Keratinocyte (primary cell): ENCODE results near the gene UMODL1. TPM values are rescaled to one million over a fixed set of nuclear protein-coding genes. Genes with fewer than 3 reads are reported as not detected.
"Not testable (repeated sequence)": the region's sequence is repeated elsewhere in the genome, so short reads cannot be mapped to it uniquely, and the experiment has no call there.

Experiments
- DNase-seq: peaks from one replicate; pipeline ENCODE4 v3.0.0-alpha.2; 2011; ENCODE audit warnings: low read depth, missing footprints, low spot score
- FAIRE-seq: peaks from 2 replicates; lab custom pipeline; 2011; peaks lifted over from hg19 to GRCh38; lab: Jason Lieb, UNC
- H2AFZ ChIP-seq: 2 replicates; pipeline ENCODE4 v1.6.0; 2012; ENCODE audit warnings: low read length, control low read depth, inconsistent platforms; ENCODE audit not compliant: control insufficient read depth
- H3K27ac ChIP-seq: 2 replicates; pipeline ENCODE4 v1.5.1; 2011; ENCODE audit warnings: low read length; ENCODE audit not compliant: control insufficient read depth, insufficient read depth
- H3K27me3 ChIP-seq: 3 replicates; pipeline ENCODE4 v1.6.0; 2011; ENCODE audit warnings: low read length; ENCODE audit not compliant: control insufficient read depth, insufficient read depth; ENCODE audit errors: extremely low read depth
- H3K36me3 ChIP-seq, 2 experiments: 2 replicates in 1 of 2; 3 replicates in 1 of 2; pipeline ENCODE4 v1.5.1; 2011; ENCODE audit warnings: low read length in 2 of 2, mild to moderate bottlenecking in 1 of 2; ENCODE audit not compliant: control insufficient read depth in 2 of 2, insufficient read depth in 2 of 2; ENCODE audit errors: extremely low read depth in 1 of 2
- H3K4me1 ChIP-seq: 3 replicates; pipeline ENCODE4 v1.5.1; 2011; ENCODE audit warnings: low read length; ENCODE audit not compliant: control insufficient read depth, insufficient read depth; ENCODE audit errors: extremely low read depth
- H3K4me2 ChIP-seq: 3 replicates; pipeline ENCODE4 v1.6.0; 2011; ENCODE audit warnings: low read depth, low read length; ENCODE audit not compliant: control insufficient read depth, insufficient read depth; ENCODE audit errors: extremely low read depth
- H3K4me3 ChIP-seq, 3 experiments: fragments of 200-600 bp in 1 of 3; sonication (generic) in 1 of 3; 2 replicates in 2 of 3; 3 replicates in 1 of 3; pipeline ENCODE4 v1.5.1; 2011 to 2016; ENCODE audit warnings: low read length in 3 of 3, mild to moderate bottlenecking in 3 of 3, control low read depth in 2 of 3, inconsistent platforms in 1 of 3, low read depth in 1 of 3, mixed read lengths in 1 of 3, mixed run types in 1 of 3, moderate library complexity in 1 of 3; ENCODE audit not compliant: control insufficient read depth in 2 of 3, insufficient read depth in 2 of 3; ENCODE audit errors: extremely low read depth in 1 of 3
- H3K79me2 ChIP-seq: 2 replicates; pipeline ENCODE4 v1.6.0; 2012; ENCODE audit warnings: low read length; ENCODE audit not compliant: control insufficient read depth, insufficient read depth
- H3K9ac ChIP-seq: 3 replicates; pipeline ENCODE4 v1.6.0; 2011; ENCODE audit warnings: low read length; ENCODE audit not compliant: control insufficient read depth, insufficient read depth; ENCODE audit errors: extremely low read depth
- H3K9me1 ChIP-seq: 3 replicates; pipeline ENCODE4 v1.6.0; 2011; ENCODE audit warnings: low read length; ENCODE audit not compliant: control insufficient read depth, insufficient read depth; ENCODE audit errors: extremely low read depth
- H3K9me3 ChIP-seq: 2 replicates; pipeline ENCODE4 v1.5.1; 2012; ENCODE audit warnings: low read depth, low read length; ENCODE audit not compliant: control insufficient read depth
- H4K20me1 ChIP-seq: 3 replicates; pipeline ENCODE4 v1.6.0; 2011; ENCODE audit warnings: low read length; ENCODE audit not compliant: control insufficient read depth, insufficient read depth; ENCODE audit errors: extremely low read depth
- EZH2 ChIP-seq: IDR thresholded peaks from one replicate; pipeline ENCODE4 v1.6.1; 2012; ENCODE audit warnings: inconsistent platforms, mild to moderate bottlenecking, low read length, moderate library complexity
- dilution Hi-C: fragments of 300-500 bp; cut with MboI; formaldehyde crosslinking; loops from one replicate; pipeline ENCODE4 v1.7.0; 2020; ENCODE audit warnings: low sequenced_read_pairs; ENCODE audit not compliant: extremely low pct_ligation_motif_present
- polyA plus RNA-seq, 5 experiments: library from polyadenylated mRNA; depleted of rRNA in 3 of 5; stranded (reverse) in 3 of 5; stranded (forward) in 1 of 5; unstranded in 1 of 5; fragments of >200 nt; gene quantifications; 1 replicate in 1 of 5; 2 replicates in 3 of 5; 3 replicates in 1 of 5; pipeline versions ENCODE4 v1.2.1 to v1.2.3, GENCODE V29; 2011 to 2012; ENCODE audit warnings: missing spikeins in 2 of 5, low read depth in 1 of 5, low replicate concordance in 1 of 5
- TF ChIP-seq, protein P1 (sequence below), 3 experiments: IDR thresholded peaks in 1 of 3; conservative IDR thresholded peaks in 1 of 3; optimal IDR thresholded peaks in 1 of 3; 2 replicates in 2 of 3; 3 replicates in 1 of 3; pipeline versions ENCODE3 to v1.5.1; 2011; ENCODE audit warnings: low read length in 3 of 3, mild to moderate bottlenecking in 3 of 3, moderate library complexity in 2 of 3, control low read depth in 1 of 3, inconsistent platforms in 1 of 3; ENCODE audit not compliant: insufficient read depth in 2 of 3; ENCODE audit errors: extremely low read depth in 1 of 3

UMODL1 gene
- polyA plus RNA-seq, 1 donor (not counting 4 experiments of a cell fraction or from before 2014, with no cell fraction given), result 0.03 TPM

DNA sequence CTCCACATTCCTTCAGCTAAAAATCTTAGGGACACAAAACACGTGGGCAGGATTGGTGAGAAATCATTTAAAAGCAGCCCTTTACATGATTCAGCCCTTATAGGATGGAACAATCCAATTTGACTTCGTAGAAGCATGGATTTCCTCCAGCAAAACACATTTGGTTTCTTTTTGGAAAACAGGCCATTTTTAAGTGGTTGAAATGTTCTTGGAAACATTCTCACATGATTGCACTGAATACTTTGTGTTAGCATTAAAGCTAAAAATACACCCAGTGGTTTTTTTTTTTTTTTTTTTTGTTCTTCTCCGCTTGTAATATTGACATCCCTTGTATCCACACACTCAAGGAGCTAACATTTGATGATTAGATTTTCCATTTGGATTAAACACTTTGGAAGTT lies 105.7 kb downstream of the UMODL1 start:
- no peaks in the 10 kb centered on the region for H3K9me3 ChIP-seq
- H2AFZ ChIP-seq, result no peak overlapping the region
- DNase-seq (no peak), FAIRE-seq (no peak)
- no peaks in the 10 kb centered on the region for H3K27me3 ChIP-seq
- H3K4me1 ChIP-seq, result peaks cover under 1% of the 10 kb centered on the region
- H3K4me3 ChIP-seq, result no peak overlapping the region
- no peaks in the 10 kb centered on the region for H3K36me3 ChIP-seq
- TF ChIP-seq EZH2, result no peak
- TF ChIP-seq, protein P1, sequence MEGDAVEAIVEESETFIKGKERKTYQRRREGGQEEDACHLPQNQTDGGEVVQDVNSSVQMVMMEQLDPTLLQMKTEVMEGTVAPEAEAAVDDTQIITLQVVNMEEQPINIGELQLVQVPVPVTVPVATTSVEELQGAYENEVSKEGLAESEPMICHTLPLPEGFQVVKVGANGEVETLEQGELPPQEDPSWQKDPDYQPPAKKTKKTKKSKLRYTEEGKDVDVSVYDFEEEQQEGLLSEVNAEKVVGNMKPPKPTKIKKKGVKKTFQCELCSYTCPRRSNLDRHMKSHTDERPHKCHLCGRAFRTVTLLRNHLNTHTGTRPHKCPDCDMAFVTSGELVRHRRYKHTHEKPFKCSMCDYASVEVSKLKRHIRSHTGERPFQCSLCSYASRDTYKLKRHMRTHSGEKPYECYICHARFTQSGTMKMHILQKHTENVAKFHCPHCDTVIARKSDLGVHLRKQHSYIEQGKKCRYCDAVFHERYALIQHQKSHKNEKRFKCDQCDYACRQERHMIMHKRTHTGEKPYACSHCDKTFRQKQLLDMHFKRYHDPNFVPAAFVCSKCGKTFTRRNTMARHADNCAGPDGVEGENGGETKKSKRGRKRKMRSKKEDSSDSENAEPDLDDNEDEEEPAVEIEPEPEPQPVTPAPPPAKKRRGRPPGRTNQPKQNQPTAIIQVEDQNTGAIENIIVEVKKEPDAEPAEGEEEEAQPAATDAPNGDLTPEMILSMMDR (optimal IDR thresholded peaks at IDR 0.05 in 1 of 3, IDR thresholded peaks at IDR 0.05 in 1 of 3, conservative IDR thresholded peaks at IDR 0.05 in 1 of 3; ENCODE audit: extremely low read depth in 1 of 3, insufficient read depth in 2 of 3, low read length in 3 of 3), result no peak
- no peaks in the 10 kb centered on the region for H3K9me1 ChIP-seq
- no peak overlapping the region for H3K4me2 ChIP-seq
- H3K27ac ChIP-seq, result no peak overlapping the region
- H4K20me1 ChIP-seq, result no peaks in the 10 kb centered on the region
- no peaks in the 10 kb centered on the region for H3K79me2 ChIP-seq
- dilution Hi-C loops, result no loop called here
- H3K9ac ChIP-seq, result no peak overlapping the region

DNA sequence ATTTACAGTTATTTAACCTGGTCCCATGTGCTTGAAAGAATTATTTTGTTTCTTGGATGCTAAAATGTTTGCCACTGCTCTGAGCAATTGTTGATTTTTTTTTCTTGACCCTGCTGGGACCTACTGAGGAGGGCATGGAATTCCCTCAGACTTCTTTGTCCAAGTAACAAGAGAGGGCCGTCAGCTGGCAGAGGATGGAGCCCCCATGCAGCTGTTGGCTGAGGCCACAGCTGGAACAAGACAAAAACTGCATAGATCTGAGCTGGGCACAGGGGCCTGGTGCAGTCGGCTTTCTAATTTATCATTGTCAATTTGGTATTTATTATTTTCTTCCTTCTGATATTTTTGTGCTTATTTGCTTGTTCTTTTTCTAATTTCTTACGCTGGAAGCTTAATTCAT lies 108.2 kb downstream of the UMODL1 start:
- H3K9me3 ChIP-seq, result no peaks in the 10 kb centered on the region
- H2AFZ ChIP-seq, result no peak overlapping the region
- H3K9ac ChIP-seq, result no peak overlapping the region
- no peak overlapping the region for H3K4me3 ChIP-seq
- no peak for FAIRE-seq
- dilution Hi-C loops, result no loop called here
- no peaks in the 10 kb centered on the region for H3K9me1 ChIP-seq
- no peak for TF ChIP-seq EZH2
- TF ChIP-seq, protein P1 (optimal IDR thresholded peaks at IDR 0.05 in 1 of 3, IDR thresholded peaks at IDR 0.05 in 1 of 3, conservative IDR thresholded peaks at IDR 0.05 in 1 of 3; ENCODE audit: extremely low read depth in 1 of 3, insufficient read depth in 2 of 3, low read length in 3 of 3), result no peak
- no peaks in the 10 kb centered on the region for H4K20me1 ChIP-seq
- H3K27ac ChIP-seq, result no peak overlapping the region
- no peaks in the 10 kb centered on the region for H3K27me3 ChIP-seq
- no peak overlapping the region for H3K4me2 ChIP-seq
- H3K79me2 ChIP-seq, result no peaks in the 10 kb centered on the region
- no peaks in the 10 kb centered on the region for H3K4me1 ChIP-seq
- DNase-seq, result no peak
- H3K36me3 ChIP-seq, result no peaks in the 10 kb centered on the region

DNA sequence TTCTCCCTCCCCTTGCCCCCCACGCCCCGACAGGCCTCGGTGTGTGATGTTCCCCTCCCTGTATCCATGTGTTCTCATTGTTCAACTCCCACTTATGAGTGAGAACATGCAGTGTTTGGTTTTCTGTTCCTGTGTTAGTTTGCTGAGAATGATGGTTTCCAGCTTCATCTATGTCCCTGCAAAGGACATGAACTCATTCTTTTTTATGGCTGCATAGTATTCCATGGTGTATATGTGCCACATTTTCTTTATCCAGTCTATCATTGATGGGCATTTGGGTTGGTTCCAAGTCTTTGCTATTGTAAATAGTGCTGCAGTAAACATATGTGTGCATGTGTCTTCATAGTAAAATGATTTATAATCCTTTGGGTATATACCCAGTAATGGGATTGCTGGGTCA lies 108.9 kb downstream of the UMODL1 start:
- FAIRE-seq, dilution Hi-C loops, H3K4me3 ChIP-seq, H3K9me3 ChIP-seq, H3K27ac ChIP-seq, H2AFZ ChIP-seq, H3K36me3 ChIP-seq, H3K9me1 ChIP-seq, H3K9ac ChIP-seq, H3K4me1 ChIP-seq, DNase-seq, H3K27me3 ChIP-seq, H4K20me1 ChIP-seq, H3K4me2 ChIP-seq, H3K79me2 ChIP-seq: not testable (repeated sequence)
